GM10248 (cell line): ENCODE measurements around the gene EXOC3L4.

Experiments used
- CTCF ChIA-PET: fragments of 300-600 bp; sonication (Branson Sonifier 250); formaldehyde crosslinking; extraction: SDS; loops from one replicate; lab custom pipeline; 2021; ENCODE audit warnings: antibody characterized with exemption; lab: Yijun Ruan, JAX
- POLR2A ChIA-PET: fragments of 350-650 bp; sonication (Branson Sonifier 250); formaldehyde crosslinking; extraction: SDS; loops from one replicate; lab custom pipeline; 2020; ENCODE audit warnings: antibody characterized with exemption; lab: Yijun Ruan, JAX
- DNase-seq: peaks from one replicate; pipeline ENCODE4 v3.0.0; 2012; ENCODE audit errors: extremely low spot score
- CTCF ChIP-seq: IDR thresholded peaks from 2 replicates; pipeline ENCODE4 v1.5.1; 2012; ENCODE audit warnings: mild to moderate bottlenecking, low read depth; ENCODE audit errors: extremely low read depth, missing control alignments, control extremely low read depth

EXOC3L4 gene

DNA sequence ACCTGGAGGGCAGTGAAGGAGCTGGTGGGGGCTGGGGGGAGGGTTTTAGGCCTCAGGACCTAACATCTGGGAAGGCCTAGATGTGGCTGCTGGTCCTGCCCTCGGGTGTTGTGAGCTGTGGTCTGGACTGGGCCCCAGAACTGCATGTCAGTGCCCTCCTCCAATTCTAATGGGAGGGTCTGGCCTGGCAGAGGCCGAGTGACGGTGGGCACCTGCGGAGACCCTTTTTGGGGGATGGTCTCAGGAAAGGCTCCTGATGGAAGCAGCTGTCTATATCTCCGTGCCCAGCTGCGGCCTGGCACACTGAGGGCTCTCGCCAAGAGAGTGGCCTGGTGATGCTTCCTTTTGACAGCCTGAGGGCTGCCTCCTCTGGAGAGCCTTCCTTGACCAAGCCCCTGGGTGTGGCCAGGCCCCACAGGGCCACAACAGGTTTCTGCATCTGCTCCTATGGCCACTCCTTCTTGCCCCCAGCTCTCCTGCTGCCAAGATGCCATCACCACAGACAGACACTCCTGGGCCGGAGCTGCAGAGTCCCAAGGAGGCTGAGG lies 5.3 kb downstream of the EXOC3L4 start:
- POLR2A ChIA-PET, result no interaction called here
- TF ChIP-seq CTCF, result no peak
- DNase-seq, result no peak
- CTCF ChIA-PET, result interaction anchor here (1.0 to 8.0 kb wide), 7 partner anchors 10 to 191 kb away, joined by 3 to 41 read pairs (median 6); partner anchors contain the start of gene TNFAIP2

- CTCF ChIA-PET, result interaction anchor here (1.0 to 8.0 kb wide), 7 partner anchors 10 to 190 kb away, joined by 3 to 41 read pairs (median 6); partner anchors contain the start of gene TNFAIP2
- POLR2A ChIA-PET, result no interaction called here
- no peak for DNase-seq
- no peak for TF ChIP-seq CTCF
Measured at GRCh38 chr14:103100281-103101121, 6.0 kb downstream of the EXOC3L4 start.

DNA sequence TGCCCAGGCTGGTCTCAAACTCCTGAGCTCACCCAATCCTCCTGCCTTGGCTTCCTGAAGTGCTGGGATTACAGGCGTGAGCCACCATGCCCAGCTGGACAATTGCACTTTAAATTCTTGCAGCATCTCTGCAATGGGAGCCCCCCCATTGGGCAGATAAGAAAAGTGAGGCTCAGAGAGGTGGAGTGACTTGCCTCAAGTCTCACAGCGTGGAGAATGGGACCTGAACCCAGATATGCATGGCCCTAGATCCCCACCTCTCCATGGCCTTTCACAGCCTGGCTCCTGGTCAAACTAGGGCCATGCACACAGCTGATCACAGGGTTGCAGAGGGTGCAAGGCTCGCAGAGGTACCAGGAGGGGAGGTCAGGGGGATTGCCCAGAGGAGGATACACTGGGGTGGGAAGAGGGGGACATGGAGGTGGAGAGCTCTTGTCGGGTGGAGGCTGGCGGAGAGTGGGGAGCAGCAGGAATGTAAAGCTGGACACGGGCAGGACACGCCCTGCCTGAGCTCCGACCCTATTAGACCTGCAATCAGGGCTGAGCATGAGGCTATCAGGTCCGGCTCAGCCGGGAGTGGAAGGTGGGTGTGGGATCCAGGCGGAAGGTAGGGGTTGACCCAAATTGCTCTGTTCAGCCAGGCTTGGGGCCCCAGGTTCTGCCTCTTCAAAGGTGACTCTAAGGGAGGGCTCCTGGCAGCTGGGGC lies 6.9 kb downstream of the EXOC3L4 start:
- ChIA-PET CTCF (interaction anchor here (1.9 to 8.0 kb wide), 4 partner anchors 11 to 83 kb away, joined by 6 to 121 read pairs (median 24); partner anchors contain the start of gene TNFAIP2), POLR2A (no interaction called here)
- no peak for TF ChIP-seq CTCF
- DNase-seq, result no peak

GRCh38 chr14:103101963-103102688 lies 7.6 kb downstream of the EXOC3L4 start:
- no peak for DNase-seq
- ChIA-PET CTCF (interaction anchor here (6.1 to 8.0 kb wide), 2 partner anchors 23 to 39 kb away, joined by 41 to 121 read pairs; partner anchors contain the start of gene TNFAIP2), POLR2A (no interaction called here)
- TF ChIP-seq CTCF, result no peak

- no peak for DNase-seq
- TF ChIP-seq CTCF, result no peak
- CTCF ChIA-PET, result interaction anchor here (2.6 to 8.0 kb wide), 6 partner anchors 10 to 82 kb away, joined by 18 to 121 read pairs (median 35); partner anchors contain the start of gene TNFAIP2
- POLR2A ChIA-PET, result no interaction called here
Measured at GRCh38 chr14:103102689-103103260, 8.2 kb downstream of the EXOC3L4 start.
